GM18858 (cell line): ENCODE measurements around the gene ARID1B.
A peak's percentile ranks its signal among the peaks of the same experiment; 100 is the strongest.

ENCODE experiments used
- ATAC-seq: cut with Tn5 transposase; IDR thresholded peaks from one replicate; pipeline ENCODE4 v1.9.1; 2021; ENCODE audit not compliant: unreplicated experiment

ARID1B gene

DNA sequence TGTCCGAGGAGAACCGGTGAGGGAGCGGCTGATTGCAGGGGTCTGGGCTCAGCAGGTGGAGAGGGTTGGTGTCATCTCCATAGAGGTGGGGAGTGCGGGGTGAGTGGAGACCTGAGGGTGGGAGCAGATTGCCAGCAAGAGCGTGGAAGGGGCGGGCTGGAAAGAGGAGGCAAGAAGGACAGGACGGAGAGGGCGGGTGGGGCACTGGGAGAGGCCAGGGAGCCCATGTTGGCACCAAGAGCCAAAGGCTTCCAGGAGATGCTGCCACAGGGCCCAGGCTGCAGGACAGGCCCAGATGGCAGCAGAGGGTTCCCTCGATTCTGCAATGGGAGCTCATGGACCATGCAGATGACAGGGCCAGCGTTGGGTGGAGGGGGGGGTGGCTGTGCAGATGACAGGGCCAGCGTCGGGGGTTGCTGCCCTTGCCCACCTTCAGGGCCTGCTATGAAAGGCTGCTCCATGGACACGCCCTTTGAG is 440.8 kb downstream of the ARID1B start:
- no peak for ATAC-seq

DNA sequence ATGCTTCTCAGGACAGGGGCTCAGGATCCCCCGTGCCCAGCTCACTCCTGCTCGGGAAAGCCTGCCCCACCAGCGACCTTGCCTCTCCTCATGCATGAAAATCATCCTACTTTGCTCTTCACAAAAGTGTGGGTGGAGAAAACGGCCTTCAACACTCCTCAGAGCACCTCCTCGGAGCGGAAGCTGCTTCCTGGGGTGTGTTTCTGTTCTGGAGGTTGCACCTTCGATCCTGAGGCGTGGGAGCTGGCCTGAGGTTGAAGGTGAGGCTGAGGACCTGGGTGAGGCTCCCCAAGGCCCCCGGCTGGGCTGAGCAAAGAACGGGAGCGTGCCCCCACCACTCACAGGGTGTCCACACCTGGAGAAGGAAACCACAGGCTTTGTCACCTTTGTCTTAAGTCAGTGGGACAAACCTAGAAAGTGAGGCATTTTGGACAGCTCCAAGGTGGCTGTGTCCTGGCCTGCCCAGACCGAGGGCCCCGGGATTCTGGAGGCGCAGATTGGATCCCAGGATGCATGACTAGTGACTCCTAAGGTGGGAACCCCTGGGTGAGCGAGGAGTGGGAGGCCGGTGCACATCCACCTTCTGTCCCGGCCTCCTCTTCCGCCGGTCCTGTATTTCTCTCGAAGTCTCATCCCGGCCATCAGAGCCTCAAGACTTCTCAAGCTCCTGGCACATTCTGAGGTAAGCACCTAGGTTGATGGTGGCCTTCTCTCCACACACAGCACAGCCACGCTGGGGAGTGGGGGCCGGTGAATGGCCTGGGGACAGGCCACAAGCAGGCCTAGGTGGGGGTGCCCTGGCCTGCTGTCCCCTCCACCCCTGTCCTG is 441.4 kb downstream of the ARID1B start:
- no peak for ATAC-seq

DNA sequence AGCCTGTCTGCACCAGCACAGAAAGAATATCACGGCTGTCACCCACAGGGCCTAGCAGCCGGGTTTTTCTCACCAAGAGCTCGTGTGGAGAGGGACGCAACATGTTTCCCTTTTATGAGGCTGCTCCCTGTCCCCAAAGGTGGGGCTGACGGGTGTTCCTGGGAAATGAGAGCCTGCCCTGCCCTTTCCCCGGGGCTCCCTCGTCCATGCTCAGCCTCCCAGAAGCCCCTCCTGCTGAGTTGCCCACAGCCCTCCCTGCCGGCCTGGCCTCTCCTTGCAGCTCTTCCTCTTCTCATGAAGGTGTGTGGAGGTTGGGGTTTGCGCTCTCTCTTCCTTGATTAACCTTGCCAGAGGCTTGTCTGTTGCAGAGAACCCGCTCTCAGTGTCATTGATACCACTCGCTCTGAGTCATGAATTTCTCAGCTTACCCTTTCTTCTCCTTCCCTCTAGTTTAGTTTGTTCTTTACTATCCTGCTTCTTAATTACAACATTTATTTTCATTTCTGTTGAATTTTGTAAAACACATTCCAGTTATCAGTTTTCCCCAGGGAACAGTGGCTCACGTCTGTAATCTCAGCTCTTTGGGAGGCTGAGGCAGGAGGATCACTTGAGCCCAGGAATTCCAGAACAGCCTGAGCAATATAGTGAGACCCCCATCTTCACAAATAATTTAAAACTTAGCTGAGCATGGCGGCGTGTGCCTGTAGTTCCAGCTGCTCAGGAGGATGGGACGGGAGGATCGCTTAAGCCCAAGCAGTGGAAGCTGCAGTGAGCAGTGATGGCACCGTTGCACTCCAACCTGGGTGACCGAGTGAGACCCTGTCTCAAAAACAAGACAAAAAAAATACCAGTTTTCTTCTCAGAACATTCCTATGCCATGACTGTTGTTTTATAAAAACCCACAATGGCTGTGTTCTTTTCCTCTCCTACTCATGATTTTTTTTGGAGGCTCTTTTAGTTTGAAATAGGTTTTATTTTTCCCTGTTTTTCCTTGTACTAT is 442.3 kb downstream of the ARID1B start:
- ATAC-seq = no peak

DNA sequence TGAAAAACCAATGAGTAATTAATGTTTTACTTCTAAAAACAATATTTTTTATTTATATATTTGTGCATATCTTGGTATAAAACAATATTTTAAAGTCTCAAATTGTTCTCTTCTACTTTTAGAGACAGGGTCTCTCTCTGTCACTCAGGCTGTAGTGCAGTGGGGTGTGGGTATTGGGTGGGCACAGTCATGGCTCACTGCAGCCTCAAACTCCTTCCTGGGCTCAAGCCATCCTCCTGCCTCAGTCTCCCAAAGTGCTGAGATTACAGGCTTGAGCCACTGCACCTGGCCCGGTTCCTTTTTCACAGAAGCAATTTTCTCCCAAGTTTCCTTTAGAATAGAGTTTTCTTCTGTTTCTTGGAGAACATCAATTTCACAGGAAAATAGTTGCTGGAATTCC is 443.3 kb downstream of the ARID1B start:
- no peak for ATAC-seq

DNA sequence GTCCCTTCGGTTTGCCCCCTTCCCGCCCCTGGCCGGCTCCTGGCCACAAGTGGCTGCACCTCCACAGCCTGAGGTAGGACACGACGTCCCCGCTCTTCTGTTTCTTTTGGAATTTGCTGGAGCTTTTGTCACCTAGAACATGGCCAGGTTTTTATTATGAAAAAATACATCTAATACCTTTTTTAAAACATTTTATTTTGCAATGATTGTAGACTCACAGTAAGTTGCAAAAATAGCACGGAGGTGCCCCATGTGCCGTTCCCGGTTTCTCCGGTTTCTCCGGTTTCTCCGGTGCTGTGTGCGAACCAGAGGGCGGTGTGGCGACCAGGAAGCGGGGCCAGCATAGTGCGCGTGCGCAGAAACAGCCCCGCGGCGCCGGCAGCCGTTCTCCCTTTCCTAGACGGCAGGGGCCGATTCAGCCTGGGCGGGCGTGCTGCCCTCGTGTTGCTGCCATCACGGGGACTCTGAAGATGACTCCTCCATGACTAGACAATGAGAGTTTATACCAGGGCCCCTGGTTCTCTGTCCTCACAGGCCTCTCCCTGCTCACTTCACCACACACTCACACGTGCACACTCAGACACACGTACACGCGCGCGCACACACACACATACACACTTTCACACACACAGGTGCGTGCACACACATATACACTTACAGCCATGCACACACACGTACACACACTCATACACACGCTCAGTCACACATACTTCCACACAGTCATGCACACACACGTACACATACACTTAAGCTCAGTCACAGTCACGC is 444.1 kb downstream of the ARID1B start:
- ATAC-seq = no peak

DNA sequence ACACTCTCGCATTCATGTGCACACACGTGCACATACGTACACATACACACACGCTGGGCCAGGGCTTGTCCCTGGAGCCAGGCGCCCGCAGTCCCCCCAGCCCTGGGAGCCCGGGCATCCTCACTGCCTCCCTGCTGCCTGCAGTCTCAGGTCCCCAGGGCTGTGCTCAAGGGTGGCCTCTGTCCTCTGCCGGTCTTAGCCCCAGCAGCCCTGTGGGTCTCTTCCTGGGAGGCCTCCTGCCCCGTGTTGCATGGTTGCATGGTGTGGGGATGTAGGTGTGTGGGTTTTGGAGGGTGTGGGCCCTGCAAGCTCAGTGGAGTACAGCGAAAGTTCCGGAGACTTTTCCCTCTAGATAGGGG is 444.6 kb downstream of the ARID1B start:
- ATAC-seq = no peak

DNA sequence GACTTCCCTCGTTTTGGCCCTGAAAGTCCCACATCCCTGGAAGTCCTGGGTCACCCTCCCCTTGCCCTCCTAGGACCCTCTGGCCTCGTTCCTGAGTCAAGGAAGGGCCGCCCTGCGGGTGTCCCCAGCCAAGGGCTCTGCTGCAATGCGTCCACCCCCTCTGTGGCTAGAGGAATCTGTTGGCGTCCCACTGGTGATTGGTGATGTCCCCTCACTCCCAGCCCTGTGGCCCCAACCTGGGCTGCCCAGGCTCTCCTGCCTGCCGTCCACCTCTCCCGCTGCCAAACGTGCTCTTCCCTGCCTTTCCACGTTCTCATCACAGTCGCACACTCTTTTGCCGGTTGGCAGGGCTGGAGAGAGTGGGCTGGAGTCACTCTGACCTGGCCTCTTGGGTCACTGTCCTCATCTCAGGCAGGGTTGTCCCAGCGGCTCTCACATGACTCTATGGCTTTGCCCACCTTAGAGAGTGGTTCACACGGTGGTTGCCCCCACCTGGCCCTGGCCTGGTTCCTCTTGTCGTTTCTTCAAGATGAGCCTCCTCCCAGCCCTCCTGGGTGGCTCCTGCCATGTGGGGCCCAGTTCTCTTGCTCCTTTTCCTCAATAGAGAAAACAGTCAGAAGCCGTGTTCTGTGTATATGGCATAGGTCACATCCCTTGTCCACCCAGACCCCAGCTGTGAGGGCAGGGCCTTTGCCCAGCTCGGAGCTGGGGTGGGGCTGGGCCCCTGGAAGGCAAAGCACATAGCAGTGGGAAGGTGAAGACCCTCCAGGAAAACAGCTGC is 445.2 kb downstream of the ARID1B start:
- no peak for ATAC-seq

DNA sequence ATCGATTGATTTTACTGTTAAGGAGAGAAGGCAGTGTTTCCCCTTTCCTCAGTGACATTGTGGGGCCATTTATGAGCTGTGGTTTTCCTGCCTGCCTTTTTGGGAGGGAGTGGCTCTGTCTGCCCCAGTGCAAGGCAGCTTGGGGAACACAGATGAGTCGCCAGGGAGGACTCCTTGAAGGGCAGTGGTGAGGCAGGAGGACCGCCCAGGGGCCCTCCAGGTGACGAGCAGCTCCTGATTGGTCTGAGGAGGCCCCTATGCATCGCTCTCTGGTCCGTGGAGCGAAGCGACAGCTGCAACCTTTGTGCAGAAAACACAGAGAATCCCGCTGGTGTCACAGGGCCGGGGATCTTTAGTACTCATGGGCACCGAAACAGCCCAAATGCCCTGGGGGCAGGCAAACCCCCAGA is 445.8 kb downstream of the ARID1B start:
- ATAC-seq = no peak

DNA sequence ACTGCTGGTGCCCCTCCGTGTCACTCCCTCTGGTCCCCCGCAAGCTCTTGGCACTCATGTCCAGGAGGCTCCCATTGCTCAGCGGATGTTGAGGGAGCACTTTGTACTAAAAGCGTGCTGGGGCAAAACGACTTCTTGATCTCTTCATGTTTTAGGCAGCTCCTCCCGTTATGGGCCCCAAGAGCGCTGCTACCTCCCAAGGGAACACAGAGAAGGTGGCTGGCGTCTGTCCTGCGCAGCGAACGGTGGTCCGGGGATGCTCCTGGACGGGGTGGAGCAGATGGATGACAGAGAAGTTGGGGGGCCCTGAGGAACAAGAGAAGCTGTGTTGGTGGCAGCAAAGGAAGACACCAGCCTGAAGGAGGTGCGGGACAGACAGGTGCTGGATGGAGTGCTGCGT is 446.3 kb downstream of the ARID1B start:
- ATAC-seq = no peak

DNA sequence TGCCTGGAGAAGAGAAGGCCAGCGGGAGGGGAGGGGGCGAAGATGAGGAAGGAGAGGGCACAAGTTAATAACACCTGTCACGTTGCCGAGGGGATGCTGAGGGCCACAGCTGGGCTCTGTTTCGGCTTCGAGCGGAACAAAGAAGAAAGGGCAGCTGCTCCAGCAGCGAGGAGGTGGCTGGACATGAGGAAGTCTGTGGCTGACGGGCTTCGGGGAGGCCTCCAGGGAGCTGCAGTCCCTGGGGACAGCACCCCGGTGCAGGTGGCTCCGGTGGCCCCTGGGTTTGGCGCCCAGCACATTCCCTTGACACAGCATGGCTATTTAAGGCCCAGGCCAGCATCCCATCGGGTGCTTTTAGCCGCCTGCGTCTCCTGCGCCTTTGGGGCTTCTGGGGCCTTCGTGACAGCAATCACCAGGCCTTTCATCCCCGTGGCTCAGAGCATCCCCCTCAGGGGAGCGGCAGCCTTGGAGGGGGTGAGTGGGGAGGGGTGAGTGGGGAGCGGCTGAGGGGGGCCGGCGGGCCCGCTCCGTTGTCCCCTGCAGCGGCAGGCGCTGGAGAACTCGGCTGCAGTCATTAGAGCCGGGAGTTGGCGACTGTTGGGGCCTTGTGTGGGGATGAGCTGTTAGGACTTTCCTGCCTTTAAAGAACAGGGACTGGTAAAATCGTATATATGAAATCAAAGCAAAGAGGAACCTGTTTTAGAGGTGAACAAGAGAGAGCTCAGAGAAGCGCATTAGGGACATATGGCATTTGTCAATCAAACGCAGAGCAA is 447.2 kb downstream of the ARID1B start:
- peak; percentile 43 for ATAC-seq

DNA sequence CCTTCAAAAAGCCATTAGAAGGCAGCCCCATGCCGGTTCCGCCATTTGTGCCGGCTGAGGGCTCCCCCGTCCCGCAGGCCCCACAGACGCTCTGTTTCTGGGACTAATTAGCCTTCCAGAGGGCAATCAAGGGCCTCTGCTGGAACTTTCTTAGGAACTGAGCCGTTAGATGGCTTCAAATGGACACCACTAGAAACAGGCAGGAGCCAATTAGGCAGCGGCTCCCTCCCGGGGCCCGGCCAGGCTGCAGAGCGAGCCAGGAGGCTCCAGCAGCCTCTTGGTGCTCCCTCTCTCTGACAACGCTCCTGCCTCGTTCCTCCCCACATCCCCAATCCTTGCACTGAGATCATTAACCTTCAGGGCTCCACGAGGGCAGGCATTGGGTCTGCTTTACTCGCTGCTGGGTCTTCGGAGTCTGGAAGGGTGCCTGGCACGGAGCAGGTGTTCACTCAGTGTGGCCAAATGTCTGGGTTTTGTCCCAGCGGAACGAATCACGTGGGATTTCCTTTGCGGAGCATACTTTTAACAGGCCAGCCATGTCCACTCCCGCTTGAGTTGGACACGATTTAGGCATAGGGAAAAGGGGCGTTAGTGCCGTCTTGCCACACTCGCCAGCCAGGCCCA is 447.9 kb downstream of the ARID1B start:
- no peak for ATAC-seq

DNA sequence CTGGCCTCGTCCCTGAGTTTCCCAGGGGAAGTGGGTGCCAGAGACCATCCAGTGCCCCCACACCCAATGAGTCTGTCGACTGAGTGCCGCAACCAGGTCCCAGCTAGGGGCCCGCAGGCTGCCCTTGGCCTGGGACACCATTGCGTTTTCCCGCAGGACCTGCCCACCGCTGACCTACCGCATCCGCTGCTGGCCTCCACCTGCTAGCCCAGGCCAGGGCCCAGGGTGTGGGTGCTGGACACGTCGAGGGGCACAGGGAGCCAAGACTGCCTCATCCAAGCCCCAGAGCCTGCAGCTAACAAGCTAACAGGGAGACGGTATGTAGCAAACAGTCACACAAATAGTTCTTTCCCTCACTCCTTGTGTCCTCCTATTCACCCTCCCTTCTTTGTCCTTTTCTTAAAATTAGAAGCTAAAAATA is 448.4 kb downstream of the ARID1B start:
- no peak for ATAC-seq

DNA sequence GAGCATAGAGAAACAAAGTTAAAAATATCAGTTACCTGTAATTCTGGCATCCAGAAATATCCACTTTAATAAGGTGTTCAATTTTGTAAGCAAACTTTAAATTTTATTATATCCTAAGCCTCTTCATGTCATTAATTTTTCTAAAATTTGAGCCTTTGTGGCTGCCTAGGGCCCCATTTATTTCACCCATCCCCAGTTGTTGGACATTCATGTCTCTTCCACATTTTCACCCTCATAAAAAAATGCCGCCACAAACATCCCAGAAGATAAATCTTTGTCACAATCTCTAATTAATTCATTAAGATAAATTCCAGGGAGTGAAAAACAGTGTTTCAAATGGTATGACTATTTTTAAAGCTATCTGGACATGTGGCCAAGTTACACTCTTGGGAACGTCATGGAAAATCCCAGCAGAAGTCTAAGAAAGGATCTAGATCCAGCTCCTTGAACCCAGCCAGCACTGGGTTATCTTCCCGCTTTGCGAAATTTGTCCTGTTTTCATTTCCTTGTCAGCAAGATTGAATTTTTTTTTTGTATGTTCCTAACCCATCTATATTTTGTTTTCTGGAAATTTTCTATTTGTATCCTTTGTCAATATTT is 448.9 kb downstream of the ARID1B start:
- ATAC-seq = no peak

DNA sequence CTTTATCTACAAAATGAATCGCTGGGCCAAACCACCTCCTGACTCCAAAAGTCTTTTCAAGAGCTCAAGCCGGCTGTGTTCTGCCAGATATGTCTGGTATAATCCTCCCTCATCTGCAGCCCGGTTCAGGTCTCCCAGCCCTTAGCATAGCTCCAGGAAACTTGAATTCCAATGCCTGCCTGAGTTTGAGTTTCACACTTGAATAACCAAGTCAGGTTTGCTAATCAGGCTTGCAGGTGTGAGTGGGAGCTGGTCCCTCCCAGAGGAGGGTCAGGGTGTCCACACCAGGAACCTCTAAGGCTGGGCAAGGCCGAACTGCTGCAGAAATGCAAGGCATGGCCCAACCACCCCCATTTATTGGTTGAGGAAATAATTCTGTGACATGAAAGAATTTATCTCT is 449.6 kb downstream of the ARID1B start:
- no peak for ATAC-seq

DNA sequence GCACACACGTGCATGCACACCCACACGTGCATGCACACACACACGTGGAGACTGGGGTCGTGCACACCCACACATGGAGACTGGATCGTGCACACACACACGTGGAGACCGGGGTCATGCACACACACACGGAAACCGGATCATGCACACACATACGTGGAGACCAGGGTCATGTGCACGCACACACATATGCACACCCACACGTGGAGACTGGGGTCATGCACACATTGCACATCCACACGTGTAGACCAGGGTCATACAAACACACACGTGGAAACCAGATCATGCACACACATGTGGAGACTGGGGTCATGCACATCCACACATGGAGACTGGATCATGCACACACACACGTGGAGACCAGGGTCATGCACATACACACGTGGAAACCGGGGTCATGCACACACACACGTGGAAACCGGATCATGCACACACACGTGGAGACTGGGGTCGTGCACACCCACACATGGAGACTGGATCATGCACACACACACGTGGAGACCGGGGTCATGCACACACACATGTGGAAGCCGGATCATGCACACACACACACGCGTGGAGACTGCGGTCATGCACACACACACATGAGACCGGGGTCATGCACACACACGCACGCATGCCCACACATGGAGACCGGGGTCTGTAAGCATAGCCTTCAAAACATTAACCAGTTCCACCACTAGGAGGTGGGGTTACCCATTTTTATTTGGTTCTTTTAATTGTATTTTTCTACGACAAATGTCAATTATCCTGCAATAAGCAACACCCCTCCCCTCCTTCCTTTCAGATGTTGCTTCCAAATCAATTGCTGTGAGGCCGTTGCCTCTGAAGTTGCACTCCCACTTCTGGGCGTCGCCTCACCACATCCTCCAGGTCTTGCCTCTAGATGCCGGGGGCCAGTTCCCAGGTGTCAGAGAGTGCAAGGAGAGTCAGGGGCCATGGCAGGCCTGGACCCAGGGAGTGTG is 450.3 kb downstream of the ARID1B start:
- ATAC-seq = no peak

DNA sequence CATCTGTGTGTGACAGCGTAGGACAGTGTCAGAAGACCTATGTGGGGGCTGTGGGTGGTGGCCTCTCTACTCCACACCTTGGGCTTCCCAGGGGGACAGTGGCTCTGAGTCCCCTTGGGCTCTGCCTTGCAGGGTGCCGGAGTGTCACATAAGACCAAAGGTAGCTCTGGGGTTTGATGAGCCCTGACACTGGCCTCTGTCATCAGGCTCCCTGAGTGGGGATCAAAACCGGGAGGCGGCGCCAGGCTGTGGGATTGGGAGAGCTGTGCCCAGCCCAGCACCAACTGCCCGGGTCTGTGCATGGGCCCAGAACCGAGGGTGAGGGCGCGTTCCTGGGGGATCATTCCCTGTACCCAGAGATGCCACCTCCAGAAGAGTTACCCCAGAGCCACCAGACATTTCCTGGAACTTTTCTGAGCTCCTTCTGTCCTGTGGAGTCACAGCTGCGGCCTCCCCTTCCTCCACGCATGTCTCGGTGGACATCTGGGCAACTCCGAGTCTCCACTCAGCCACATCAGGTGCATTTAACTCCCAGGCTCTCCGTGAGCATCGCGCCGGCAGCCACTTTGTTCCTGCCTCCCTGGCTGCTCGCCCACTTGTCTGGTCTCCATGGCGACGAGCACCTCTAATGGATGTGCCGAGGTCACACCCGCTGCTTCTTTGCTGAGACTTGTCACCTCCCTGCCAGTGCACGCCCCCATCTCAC is 451.4 kb downstream of the ARID1B start:
- ATAC-seq = no peak

DNA sequence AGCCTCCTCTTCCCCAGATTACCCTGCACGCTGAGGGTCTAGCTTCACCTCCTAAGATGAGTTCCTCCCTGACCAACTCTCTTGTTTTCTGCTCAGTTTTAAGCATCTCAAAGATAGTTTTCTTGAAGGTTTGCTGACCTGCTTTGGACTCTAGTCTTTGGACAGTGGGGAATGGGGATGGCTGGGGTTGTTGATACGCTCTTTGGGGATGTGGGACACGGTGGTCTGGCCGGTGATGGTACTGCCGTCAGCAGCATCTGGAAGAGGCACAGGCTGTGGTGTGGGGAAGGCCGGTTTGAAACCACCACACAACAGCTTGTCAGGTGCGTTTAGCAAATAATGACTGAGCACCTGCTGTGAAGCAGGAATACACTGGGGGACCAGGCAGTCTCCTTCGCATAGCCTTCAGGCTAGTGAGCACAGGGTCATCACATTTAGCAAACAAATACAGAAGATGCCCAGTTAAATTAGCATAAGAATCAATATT is 452.0 kb downstream of the ARID1B start:
- ATAC-seq = no peak
